Nephron progenitor cell (in vitro differentiated cells): ENCODE measurements around the gene UTS2R.
A peak's percentile ranks its signal among the peaks of the same experiment; 100 is the strongest.

Experiments used
- DNase-seq: peaks from one replicate; pipeline ENCODE4 v3.0.0; 2021
- H3K27ac Mint-ChIP-seq: 2 replicates; pipeline ENCODE4 v1.8.0; 2021; ENCODE audit warnings: mild to moderate bottlenecking, moderate library complexity, mixed read lengths
- H3K27me3 Mint-ChIP-seq: 2 replicates; pipeline ENCODE4 v1.8.0; 2021; ENCODE audit warnings: mild to moderate bottlenecking, low read depth, mixed read lengths; ENCODE audit not compliant: poor library complexity
- H3K36me3 Mint-ChIP-seq: 2 replicates; pipeline ENCODE4 v1.8.0; 2021; ENCODE audit warnings: low read depth, mixed read lengths
- H3K4me1 Mint-ChIP-seq: 2 replicates; pipeline ENCODE4 v1.8.0; 2021; ENCODE audit warnings: mixed read lengths
- H3K4me3 Mint-ChIP-seq: 2 replicates; pipeline ENCODE4 v1.8.0; 2021; ENCODE audit warnings: mild to moderate bottlenecking, moderate library complexity, mixed read lengths
- H3K9me3 Mint-ChIP-seq: 2 replicates; pipeline ENCODE4 v1.8.0; 2021; ENCODE audit warnings: mild to moderate bottlenecking, moderate library complexity, mixed read lengths
- TF ChIP-seq, protein P1 (sequence below): fragments of 200-600 bp; sonication (generic); IDR thresholded peaks from 2 replicates; pipeline ENCODE4 v1.5.0; 2021; ENCODE audit warnings: antibody characterized with exemption

Gene UTS2R

DNA sequence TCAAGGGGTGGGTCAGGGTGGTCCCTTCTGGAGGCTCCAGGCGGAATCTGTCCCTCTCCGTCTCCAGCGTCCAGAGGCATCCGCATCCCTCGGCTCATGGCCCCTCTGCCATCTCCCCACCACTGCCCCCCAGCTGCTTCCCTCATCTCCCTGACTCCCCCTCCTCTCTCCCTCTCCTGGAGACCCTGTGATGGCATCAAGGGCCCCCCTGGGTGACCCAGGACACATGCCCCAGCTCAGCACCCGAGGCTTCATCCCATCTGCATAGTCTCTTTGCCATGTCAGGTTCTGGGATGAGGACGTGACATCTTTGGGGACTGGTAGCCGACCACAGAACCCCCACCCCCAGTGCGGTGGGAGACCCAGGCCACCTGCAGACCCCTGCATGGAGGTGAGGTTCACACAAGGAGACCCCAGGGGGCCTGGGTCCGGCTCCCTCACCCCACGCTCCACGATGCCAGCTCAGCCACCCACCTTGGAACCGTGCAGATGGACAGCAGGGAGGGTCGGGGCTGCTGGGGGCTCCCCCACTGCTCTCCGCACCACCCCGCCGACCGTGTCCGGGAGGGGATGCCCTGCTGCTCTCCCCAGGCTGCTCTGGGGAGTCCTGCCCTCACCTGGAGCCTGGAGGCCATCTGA is 41.8 kb upstream of the UTS2R start:
- H3K27ac Mint-ChIP-seq, result no peak overlapping the region
- no peaks in the 10 kb centered on the region for H3K9me3 Mint-ChIP-seq
- DNase-seq, result no peak
- TF ChIP-seq, protein P1, sequence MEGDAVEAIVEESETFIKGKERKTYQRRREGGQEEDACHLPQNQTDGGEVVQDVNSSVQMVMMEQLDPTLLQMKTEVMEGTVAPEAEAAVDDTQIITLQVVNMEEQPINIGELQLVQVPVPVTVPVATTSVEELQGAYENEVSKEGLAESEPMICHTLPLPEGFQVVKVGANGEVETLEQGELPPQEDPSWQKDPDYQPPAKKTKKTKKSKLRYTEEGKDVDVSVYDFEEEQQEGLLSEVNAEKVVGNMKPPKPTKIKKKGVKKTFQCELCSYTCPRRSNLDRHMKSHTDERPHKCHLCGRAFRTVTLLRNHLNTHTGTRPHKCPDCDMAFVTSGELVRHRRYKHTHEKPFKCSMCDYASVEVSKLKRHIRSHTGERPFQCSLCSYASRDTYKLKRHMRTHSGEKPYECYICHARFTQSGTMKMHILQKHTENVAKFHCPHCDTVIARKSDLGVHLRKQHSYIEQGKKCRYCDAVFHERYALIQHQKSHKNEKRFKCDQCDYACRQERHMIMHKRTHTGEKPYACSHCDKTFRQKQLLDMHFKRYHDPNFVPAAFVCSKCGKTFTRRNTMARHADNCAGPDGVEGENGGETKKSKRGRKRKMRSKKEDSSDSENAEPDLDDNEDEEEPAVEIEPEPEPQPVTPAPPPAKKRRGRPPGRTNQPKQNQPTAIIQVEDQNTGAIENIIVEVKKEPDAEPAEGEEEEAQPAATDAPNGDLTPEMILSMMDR, result no peak
- H3K4me3 Mint-ChIP-seq, result no peak overlapping the region
- H3K4me1 Mint-ChIP-seq, result peaks cover 40% of the 10 kb centered on the region
- no peaks in the 10 kb centered on the region for H3K36me3 Mint-ChIP-seq
- peaks cover 49% of the 10 kb centered on the region for H3K27me3 Mint-ChIP-seq

DNA sequence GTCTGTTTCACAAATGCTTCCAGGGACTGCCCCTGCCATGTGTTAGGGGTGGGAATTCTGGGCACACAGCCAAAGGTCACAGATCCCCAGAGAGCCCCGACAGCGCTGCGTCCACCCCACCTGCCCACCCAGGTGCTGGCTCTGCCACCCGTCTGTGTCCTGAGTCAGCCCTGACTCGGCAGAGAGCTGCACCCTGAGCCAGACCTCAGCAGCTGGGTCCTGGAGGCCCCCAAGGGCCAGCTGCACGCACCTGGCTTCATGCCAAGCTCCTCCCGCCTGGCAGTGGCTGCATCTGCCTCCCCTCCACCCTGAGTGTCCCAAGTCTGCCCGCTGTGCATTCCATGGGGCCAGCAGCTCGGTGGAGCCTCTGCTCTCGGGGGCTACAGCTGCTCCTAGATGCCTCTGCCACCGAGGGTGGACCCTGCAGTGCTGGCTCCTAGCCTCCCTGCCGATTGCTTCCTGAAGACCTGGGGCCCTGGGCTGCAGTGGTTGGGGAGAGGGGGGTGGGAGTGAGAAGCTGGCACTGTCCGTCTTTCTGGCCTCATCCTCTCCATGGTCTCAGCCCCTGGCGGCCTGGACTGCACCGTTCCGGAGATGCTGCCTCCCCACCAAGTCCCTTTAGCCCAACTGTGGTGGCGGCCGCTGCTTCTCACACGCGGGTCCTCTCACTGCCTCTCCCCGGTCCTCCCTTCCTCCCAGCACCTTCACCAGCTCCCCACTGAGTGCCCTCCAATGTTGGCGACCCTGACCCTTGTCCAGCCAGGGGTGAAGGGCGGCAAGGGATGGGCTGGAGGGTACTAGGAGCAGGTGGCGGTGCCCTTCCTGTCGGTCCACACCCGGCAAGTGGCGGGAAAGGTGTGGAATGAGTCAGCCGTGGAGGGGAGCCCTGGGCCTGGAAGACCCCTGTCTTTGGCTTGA is 41.0 kb upstream of the UTS2R start:
- peaks cover 54% of the 10 kb centered on the region for H3K27me3 Mint-ChIP-seq
- H3K9me3 Mint-ChIP-seq, result no peaks in the 10 kb centered on the region
- no peak for DNase-seq
- TF ChIP-seq, protein P1, result no peak
- H3K4me3 Mint-ChIP-seq, result no peak overlapping the region
- H3K36me3 Mint-ChIP-seq, result no peaks in the 10 kb centered on the region
- H3K27ac Mint-ChIP-seq, result no peak overlapping the region
- H3K4me1 Mint-ChIP-seq, result peaks cover 46% of the 10 kb centered on the region

DNA sequence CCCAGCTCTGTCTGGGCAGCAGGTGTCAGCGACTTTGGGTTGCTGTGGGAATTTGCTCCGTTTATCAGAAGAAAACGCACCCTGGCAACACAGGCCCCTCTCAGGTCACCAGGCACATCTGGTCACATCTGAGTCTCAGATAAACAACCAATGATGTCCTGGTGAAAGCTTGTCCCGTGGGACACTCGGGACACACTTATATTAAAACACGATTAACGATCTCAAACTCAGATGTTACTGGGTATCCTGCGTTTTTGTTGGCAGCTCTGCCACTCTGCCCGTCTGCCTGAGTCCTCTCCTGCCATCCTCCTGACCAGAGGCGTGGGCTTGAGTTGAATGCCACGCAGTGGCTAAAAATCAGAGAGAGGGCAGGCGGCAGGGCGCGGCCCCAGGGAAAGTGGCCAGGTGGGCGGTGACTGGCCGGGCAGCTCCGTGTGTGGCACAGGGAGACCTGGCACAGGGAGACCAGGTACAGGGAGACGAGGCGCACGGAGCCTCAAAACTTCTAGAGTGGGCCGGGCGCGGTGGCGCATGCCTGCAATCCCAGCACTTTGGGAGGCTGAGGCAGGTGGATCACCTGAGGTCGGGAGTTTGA is 40.1 kb upstream of the UTS2R start:
- Mint-ChIP-seq H3K27ac (no peak overlapping the region), H3K4me1 (peaks cover 52% of the 10 kb centered on the region), H3K27me3 (peaks cover 62% of the 10 kb centered on the region), H3K4me3 (peak overlapping the region; percentile 15), H3K9me3 (no peaks in the 10 kb centered on the region), H3K36me3 (no peaks in the 10 kb centered on the region)
- TF ChIP-seq, protein P1, result no peak
- no peak for DNase-seq

DNA sequence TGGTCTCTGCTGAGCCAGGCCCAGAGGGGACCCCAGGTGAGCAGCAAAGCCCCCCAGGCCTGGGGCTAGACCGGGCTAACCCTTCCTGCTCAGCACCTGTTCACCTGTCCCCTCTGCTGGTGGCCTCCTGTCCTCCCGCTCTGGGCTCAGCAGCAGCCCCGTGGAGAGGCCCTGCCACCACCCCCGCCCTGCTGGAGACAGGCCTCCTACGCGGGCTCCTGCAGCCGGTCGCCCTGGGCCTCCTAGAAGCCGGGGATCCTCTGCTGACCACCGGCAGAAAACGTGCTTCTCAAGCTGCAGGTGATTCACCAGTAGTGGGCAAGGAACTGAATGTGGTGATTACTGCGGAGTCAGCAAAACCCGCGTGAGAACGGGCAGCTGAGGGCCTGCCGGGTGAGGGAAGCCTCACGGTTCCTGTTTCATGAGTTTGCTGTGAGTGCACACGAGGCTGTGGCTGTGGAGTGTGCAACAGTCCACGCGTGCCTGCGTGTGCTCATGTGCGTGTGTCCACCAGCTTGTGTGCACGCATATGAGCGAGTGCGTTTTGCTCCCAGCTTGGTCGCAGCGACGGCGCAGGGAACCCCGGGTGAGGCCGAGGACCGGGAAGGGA is 38.8 kb upstream of the UTS2R start:
- no peaks in the 10 kb centered on the region for H3K36me3 Mint-ChIP-seq
- no peak overlapping the region for H3K27ac Mint-ChIP-seq
- peak overlapping the region; percentile 65 for H3K4me3 Mint-ChIP-seq
- peaks cover 72% of the 10 kb centered on the region for H3K27me3 Mint-ChIP-seq
- TF ChIP-seq, protein P1, result no peak
- no peak for DNase-seq
- H3K9me3 Mint-ChIP-seq, result no peaks in the 10 kb centered on the region
- peaks cover 46% of the 10 kb centered on the region for H3K4me1 Mint-ChIP-seq

DNA sequence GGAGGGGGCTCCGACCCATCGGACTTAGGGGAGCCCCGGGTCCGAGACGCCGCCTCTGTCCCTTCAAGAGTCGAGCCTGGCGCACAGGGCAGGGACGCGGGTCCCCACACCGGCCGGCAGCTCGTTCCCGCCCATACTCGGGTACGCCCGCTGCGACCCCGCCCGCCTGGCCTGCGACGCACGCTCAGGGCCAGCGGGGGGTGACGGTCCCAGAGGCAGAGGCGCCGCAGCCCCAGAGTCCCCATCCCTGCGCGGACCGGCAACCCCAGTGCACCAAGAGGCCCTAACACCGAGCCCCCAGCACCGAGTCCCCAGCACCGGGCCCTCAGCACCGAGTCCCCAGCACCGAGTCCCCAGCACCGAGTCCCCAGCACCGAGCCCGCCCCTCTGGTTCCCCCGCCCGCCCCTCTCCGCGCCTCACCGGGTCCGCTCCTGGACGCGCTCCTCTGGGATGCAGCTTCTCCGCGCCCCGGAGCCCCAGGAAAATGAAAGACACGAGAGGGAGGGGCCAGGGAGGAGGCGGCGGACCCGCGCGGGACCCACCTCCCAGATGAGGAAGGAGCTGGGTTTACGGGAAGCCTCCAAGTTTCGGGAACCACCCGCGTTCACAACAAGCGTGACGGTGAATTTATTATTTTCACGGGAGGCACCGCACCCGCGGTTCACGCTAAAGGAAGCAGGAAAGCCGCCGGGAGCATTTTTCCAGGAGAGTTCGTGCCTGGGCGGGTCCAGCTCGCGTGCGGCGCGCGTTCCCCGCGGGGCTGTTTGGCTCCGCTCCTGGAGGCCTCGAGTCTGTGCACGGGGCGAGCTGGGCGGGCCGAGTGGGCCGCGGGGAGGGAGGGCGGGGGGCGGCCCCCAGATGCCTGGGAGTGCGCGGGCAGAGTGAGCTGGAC is 38.0 kb upstream of the UTS2R start, which contains the start of gene SECTM1:
SECTM1 (minus strand) TSS at position 488 of the 893 bp plus-strand sequence. CDS start 6,526 bp downstream, outside the sequence.
- peak; percentile 51 for DNase-seq
- peaks cover 73% of the 10 kb centered on the region for H3K27me3 Mint-ChIP-seq
- TF ChIP-seq, protein P1, result no peak
- no peaks in the 10 kb centered on the region for H3K9me3 Mint-ChIP-seq
- H3K36me3 Mint-ChIP-seq, result no peaks in the 10 kb centered on the region
- H3K4me1 Mint-ChIP-seq, result peaks cover 45% of the 10 kb centered on the region
- H3K27ac Mint-ChIP-seq, result no peak within 1 kb of the TSS
- H3K4me3 Mint-ChIP-seq, result peak within 1 kb of the TSS; percentile 65
